GM12878 (cell line): Measurements from ENCODE around the gene ILKAP.

Source experiments
- ASH2L ChIP-seq: fragments of 300-600, 200-600 bp; sonication (generic); IDR thresholded peaks from 2 replicates; pipeline ENCODE4 v1.6.1; 2017; ENCODE audit warnings: low read depth, mild to moderate bottlenecking, borderline replicate concordance
- BACH1 ChIP-seq: fragments of 450-650 bp; IDR thresholded peaks from 2 replicates; pipeline ENCODE4 v1.6.1; 2017; ENCODE audit warnings: mild to moderate bottlenecking, borderline replicate concordance
- EGR1 ChIP-seq, 2 experiments: IDR thresholded peaks; 1 replicate in 1 of 2; 2 replicates in 1 of 2; pipeline ENCODE4 v1.6.1; 2011 to 2012; ENCODE audit warnings: low read depth in 2 of 2, low read length in 2 of 2, borderline replicate concordance in 1 of 2, mild to moderate bottlenecking in 1 of 2, moderate library complexity in 1 of 2
- EP300 ChIP-seq, 2 experiments: fragments of 150-350 bp in 1 of 2; IDR thresholded peaks; 2 replicates each; pipeline ENCODE4 v1.6.1; 2011 to 2012; ENCODE audit warnings: low read depth in 2 of 2, low read length in 2 of 2, borderline replicate concordance in 1 of 2, improper control_type of control experiment in 1 of 2, inconsistent platforms in 1 of 2; ENCODE audit not compliant: control insufficient read depth in 1 of 2
- FOXM1 ChIP-seq: IDR thresholded peaks from 2 replicates; pipeline ENCODE4 v1.6.1; 2012; ENCODE audit warnings: low read depth, mild to moderate bottlenecking, inconsistent platforms, low read length, moderate library complexity
- HSF1 ChIP-seq: fragments of 150-350 bp; IDR thresholded peaks from 2 replicates; pipeline ENCODE4 v1.6.1; 2014; ENCODE audit warnings: mild to moderate bottlenecking, low read depth, low read length
- NFYB ChIP-seq: IDR thresholded peaks from 2 replicates; pipeline ENCODE4 v1.6.1; 2011; ENCODE audit warnings: low read depth, mild to moderate bottlenecking, low read length, improper control_type of control experiment, moderate library complexity; ENCODE audit not compliant: insufficient read depth
- NRF1 ChIP-seq: conservative IDR thresholded peaks from 2 replicates; pipeline ENCODE4 v1.6.1; 2011; ENCODE audit warnings: mild to moderate bottlenecking, low read depth, low read length, improper control_type of control experiment
- POLR2A ChIP-seq: IDR thresholded peaks from 2 replicates; pipeline ENCODE4 v1.6.1; 2011; ENCODE audit warnings: low read depth, mild to moderate bottlenecking, low read length
- SMAD1 ChIP-seq: fragments of 450-650 bp; IDR thresholded peaks from 2 replicates; pipeline ENCODE4 v1.6.1; 2018; ENCODE audit warnings: mild to moderate bottlenecking, low read depth; ENCODE audit not compliant: partially characterized antibody
- SP1 ChIP-seq: IDR thresholded peaks from one replicate; pipeline ENCODE4 v1.6.1; 2011; ENCODE audit warnings: low read depth, low read length
- TAF1 ChIP-seq: IDR thresholded peaks from 2 replicates; pipeline ENCODE4 v1.6.1; 2011; ENCODE audit warnings: mild to moderate bottlenecking, low read depth, low read length, borderline replicate concordance
- ZNF274 ChIP-seq: IDR thresholded peaks from one replicate; pipeline ENCODE4 v1.8.0; 2011; ENCODE audit not compliant: insufficient read length, insufficient read depth
- TF ChIP-seq, protein P1 (sequence below), 3 experiments: IDR thresholded peaks in 2 of 3; conservative IDR thresholded peaks in 1 of 3; 2 replicates each; pipeline ENCODE4 v1.5.1; 2011; ENCODE audit warnings: low read depth in 3 of 3, low read length in 3 of 3, mild to moderate bottlenecking in 3 of 3, control low read depth in 2 of 3, moderate library complexity in 2 of 3, inconsistent platforms in 1 of 3, mixed read lengths in 1 of 3; ENCODE audit not compliant: control insufficient read depth in 2 of 3, insufficient read depth in 1 of 3; ENCODE audit errors: extremely low read depth in 1 of 3

DNA sequence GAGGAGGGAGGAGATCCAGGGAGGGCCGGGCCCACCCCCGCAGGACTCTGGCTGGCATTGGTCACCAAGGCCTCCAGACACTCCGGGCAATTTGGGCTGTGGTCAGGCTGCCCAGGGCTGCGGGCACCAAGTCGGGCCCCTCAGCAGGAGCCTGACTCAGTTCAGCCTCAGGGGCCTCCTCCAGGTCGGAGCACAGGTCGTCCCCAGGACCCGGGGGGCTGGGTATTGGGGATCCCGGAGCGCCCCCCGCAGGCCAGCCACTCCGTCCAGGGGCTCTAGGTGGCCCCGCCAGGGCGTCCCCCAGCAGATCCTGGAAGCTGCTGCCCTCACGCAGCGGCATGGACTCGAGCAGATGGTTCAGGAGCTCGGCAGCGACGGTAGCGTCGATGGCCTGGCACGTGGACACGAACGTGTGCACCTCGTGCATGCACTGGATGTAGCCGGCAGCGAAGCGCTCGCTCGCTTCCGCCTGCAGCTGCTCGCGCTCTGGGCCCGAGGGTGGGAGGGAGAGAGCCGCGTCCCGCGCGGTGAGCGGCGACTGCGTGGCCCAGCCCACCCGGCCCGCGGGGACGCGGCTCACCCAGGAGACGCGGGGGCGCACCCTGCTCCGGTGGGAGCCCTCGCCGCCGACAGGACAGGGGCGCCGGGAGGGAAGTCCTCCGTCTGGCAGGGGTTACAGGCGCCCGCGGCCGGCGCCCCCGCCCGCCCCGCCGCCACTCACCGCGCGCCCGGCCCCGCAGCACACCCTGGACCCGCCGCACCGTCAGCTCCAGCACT lies 35.5 kb upstream of the ILKAP start:
- no peak for TF ChIP-seq TAF1
- no peak for TF ChIP-seq ASH2L
- TF ChIP-seq BACH1: no peak
- no peak for TF ChIP-seq EP300 (IDR thresholded peaks at IDR 0.05; ENCODE audit: borderline replicate concordance in 1 of 2, control insufficient read depth in 1 of 2, low read depth in 2 of 2, low read length in 2 of 2)
- no peak for TF ChIP-seq ZNF274
- TF ChIP-seq, protein P1, sequence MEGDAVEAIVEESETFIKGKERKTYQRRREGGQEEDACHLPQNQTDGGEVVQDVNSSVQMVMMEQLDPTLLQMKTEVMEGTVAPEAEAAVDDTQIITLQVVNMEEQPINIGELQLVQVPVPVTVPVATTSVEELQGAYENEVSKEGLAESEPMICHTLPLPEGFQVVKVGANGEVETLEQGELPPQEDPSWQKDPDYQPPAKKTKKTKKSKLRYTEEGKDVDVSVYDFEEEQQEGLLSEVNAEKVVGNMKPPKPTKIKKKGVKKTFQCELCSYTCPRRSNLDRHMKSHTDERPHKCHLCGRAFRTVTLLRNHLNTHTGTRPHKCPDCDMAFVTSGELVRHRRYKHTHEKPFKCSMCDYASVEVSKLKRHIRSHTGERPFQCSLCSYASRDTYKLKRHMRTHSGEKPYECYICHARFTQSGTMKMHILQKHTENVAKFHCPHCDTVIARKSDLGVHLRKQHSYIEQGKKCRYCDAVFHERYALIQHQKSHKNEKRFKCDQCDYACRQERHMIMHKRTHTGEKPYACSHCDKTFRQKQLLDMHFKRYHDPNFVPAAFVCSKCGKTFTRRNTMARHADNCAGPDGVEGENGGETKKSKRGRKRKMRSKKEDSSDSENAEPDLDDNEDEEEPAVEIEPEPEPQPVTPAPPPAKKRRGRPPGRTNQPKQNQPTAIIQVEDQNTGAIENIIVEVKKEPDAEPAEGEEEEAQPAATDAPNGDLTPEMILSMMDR (IDR thresholded peaks at IDR 0.05 in 2 of 3, conservative IDR thresholded peaks at IDR 0.05 in 1 of 3; ENCODE audit: control insufficient read depth in 2 of 3, extremely low read depth in 1 of 3, insufficient read depth in 1 of 3, low read depth in 3 of 3, low read length in 3 of 3): no peak
- no peak for TF ChIP-seq EGR1 (IDR thresholded peaks at IDR 0.05; ENCODE audit: borderline replicate concordance in 1 of 2, low read depth in 2 of 2, low read length in 2 of 2)
- no peak for TF ChIP-seq SMAD1
- no peak for TF ChIP-seq SP1
- TF ChIP-seq NRF1: no peak
- no peak for TF ChIP-seq NFYB
- no peak for TF ChIP-seq POLR2A
- TF ChIP-seq FOXM1: no peak
- TF ChIP-seq HSF1: no peak
